HuH-7.5 (cell line): ENCODE measurements around the gene ZNF594.
"Not testable (repeated sequence)": the region's sequence is repeated elsewhere in the genome, so short reads cannot be mapped to it uniquely, and the experiment has no call there.

Experiments
- DNase-seq: peaks from one replicate; pipeline ENCODE4 v3.0.0; 2011; ENCODE audit warnings: low spot score

Gene ZNF594

DNA sequence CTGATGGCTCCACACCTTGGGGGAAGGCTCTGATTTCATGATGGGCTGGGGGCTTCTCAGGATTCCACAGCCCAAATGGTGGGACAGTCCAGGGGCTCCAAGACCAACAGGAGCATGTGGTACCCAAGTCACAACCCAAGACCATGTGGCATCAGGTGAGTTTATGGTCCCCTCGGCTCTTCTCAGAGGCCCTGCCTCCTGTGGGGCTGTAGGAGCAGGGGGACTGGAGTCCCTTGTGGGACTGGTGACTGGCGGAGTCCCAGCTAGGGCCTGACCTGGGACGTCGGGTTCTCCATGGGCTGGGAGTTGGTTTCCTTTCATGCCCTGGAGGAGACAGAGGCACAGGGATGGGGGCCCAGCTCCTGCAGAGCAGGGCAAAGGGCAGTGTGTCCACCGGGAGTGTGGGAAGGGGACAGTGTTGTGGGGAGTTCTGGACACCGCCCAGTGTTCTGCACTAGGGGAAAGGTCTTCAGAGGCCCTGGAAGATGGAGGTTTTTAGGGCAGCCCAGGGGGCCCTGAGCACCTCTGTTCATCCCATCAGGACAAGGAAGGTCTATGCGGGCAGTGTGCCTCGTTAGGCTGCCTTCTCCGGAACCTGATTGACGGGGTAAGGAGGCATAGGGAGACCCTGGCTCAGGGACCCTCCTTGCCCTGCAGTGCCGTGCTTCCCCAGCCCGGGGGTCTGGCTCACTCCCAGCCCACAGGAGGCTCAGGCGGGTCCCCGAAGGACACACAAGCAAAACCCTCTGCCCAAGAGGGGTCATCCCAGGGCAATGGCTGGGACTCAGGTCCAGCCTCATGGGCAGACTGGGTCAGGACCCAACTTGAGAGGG, 54.9 kb downstream of the ZNF594 start:
- not testable (repeated sequence) for DNase-seq

DNA sequence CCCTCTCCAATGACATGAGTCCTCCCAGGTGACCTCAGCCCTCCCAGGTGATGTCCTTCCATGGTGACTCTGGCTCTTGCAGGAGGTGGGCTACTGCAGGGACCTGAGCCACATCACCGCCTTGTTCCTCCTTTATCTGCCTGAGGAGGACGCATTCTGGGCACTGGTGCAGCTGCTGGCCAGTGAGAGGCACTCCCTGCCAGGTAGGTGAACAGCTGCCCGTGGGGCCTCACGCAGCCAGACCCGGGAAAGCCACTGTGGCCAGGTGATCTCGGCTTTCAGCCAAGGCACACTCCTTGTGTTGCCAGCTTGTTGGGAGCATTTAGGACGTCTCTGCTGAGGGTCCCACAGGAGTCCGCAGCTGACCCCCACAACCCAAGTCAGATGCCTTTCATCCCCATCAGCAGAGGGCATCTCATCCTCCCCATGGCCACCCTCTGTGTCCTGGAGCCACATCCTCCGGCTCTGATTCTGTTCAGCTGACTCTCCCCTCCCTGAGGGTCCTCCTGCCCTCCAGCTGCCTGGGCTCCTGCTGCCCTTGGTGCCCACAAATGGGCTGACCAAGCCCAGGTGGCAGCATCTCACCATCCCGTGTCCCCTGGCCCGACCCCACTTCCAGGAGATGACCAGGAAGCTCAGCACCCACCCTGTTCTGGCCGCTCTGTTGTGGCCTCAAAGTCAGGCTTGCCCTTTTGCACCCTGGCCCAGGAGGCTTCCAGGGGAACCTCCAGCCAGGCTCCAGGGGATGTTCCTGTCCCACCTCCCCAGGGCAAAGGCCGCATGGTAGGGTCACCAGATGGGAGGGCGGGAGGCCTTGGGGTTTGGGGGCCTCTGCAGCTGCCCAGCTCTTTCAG, 55.7 kb downstream of the ZNF594 start:
- DNase-seq: no peak

GRCh38 chr17:5135131-5135712, 56.4 kb downstream of the ZNF594 start:
- DNase-seq: not testable (repeated sequence)

- not testable (repeated sequence) for DNase-seq
These were observed 57.1 kb downstream of the ZNF594 start for GRCh38 chr17:5134571-5134970.

- DNase-seq: not testable (repeated sequence)
These were observed 57.7 kb downstream of the ZNF594 start for GRCh38 chr17:5133961-5134360.

DNA sequence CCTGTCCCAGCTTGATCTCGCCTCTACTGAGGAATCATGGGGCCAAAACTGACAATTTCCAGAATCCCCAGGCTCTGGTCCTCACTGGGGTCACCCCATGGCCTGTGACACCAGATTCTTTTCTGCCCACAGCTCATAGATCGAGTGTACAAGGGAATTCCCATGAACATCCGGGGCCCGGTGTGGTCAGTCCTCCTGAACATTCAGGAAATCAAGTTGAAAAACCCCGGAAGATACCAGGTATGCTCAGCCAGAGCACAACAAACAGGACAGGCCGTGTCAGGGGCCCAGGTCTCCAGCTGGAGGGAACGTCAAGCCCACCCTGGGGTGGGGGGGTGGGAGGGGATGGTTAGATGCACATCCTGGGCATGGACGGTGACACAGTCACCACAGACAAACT, 58.4 kb downstream of the ZNF594 start:
- no peak for DNase-seq

GRCh38 chr17:5132503-5133225, 59.0 kb downstream of the ZNF594 start:
- DNase-seq: not testable (repeated sequence)

DNA sequence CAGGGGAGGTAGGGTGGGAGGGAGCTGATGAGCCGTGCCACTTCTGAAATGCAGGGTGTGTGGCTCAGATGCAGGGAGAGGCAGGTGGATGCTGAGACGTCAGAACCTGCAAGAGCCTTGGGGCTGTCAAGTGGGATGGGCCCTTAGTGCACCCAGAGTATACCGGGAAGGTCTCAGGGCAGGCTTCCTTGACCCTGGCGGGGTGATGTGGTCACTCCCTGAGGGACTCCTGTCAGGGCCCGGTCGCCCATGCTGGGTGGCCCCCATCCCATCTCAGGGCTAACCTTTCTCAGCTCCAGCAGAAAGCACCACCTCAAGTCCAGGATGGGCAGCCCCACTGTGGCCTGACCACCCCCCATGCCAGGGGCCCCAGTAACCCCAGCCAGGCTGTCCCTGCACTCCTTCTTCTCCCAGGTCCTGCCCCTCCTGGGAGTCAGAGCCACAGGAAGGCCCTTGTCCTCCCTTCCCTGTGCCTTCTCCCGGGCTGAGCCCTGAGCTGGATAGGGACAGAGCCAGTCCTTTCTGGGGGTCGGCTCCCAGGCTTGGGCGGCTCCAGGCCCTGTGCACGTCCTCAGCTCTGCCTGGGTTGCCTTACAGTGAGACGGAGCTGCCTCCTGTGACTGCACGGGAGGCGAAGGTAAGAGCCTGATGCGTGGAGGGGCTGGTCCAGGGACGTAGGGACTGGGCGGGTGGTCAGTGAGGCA, 59.7 kb downstream of the ZNF594 start:
- DNase-seq: not testable (repeated sequence)

DNA sequence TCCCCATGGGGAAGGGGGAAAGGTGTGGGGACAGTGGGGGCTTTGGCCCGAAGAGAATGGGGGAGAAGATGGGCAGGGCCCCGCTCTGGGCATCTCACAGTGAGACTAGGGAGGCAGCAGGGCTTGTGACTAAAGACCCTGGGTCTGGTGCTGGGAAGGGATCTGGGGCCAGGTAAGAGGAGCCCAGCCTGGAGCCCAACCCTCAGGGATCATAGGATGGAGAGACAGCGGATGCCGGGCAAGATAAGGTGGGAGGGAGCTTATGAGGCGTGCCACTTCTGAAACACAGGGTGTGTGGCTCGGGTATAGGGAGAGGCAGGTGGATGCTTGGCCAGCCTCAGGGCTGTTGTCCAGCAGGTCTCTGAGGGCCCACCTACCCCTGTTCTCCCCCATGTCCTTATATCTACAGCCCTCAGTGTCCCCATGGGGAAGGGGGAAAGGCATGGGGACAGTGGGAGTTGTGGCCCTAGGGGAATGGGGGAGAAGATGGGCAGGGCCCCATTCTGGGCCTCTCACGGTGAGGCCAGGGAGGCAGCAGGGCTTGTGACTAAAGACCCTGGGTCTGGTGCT, 60.4 kb downstream of the ZNF594 start:
- DNase-seq: no peak

GRCh38 chr17:5130687-5131086, 61.0 kb downstream of the ZNF594 start:
- DNase-seq: not testable (repeated sequence)

GRCh38 chr17:5130261-5130660, 61.4 kb downstream of the ZNF594 start:
- DNase-seq: not testable (repeated sequence)

DNA sequence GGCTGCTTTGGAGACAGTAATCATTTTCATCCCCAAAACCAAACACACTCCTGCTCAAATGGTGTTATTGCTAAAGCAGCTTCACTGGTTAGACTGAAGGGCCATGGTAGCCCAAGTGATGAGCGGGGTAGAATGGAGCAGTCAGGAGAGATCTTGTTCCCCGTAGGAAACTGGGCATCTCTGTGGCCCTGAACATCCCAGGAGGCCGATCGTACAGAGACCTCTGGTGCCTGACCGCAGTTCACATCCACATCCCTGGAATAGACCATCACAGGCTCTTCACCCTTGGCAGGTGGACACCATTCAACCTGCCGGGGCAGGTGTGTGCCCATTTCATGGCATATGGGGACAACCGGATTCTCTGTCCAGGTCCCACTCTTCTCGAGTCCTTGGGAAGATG, 61.9 kb downstream of the ZNF594 start:
- not testable (repeated sequence) for DNase-seq
